ELF-1 (cell line): Measurements from ENCODE around the gene UCN2.

Experiments used
- DNase-seq: peaks from one replicate; pipeline ENCODE4 v3.0.0-alpha.2; 2016; ENCODE audit warnings: low read depth, low spot score

The UCN2 gene

GRCh38 chr3:48563382-48563918 lies at the start of gene UCN2:
Gene UCN2 (minus strand): TSS chr3:48563781. CDS start chr3:48563124, 657 bp downstream.
- no peak for DNase-seq

- DNase-seq: no peak
These were observed 48.7 kb upstream of the UCN2 start for GRCh38 chr3:48612309-48612708.

GRCh38 chr3:48609088-48610005 lies 45.8 kb upstream of the UCN2 start, which contains the start of gene UQCRC1:
Gene UQCRC1 (minus strand): TSS chr3:48609646. CDS start chr3:48609620, 26 bp downstream.
- DNase-seq: peak; percentile 96

DNA sequence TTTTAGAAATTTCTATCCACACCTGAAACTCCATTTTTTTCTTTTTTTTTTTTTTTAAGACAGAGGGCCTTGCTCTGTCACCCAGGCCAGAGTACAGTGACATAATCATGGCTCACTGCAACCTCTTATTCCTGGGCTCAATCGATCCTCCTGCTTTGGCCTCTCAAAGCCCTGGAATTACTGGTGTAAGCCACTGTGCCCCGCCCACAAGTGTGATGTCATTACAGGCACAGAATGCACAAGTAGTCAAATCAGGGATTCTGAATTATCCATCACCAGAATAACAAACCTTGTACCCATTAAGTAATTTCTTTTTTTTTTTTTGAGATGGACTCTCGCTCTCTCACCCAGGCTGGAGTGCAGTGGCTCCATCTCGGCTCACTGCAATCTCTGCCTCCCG lies 43.9 kb upstream of the UCN2 start:
- DNase-seq: no peak

- DNase-seq: no peak
These were observed 38.0 kb upstream of the UCN2 start for GRCh38 chr3:48601622-48601994.

- DNase-seq: no peak
These were observed 37.4 kb upstream of the UCN2 start for GRCh38 chr3:48600711-48601621.

DNA sequence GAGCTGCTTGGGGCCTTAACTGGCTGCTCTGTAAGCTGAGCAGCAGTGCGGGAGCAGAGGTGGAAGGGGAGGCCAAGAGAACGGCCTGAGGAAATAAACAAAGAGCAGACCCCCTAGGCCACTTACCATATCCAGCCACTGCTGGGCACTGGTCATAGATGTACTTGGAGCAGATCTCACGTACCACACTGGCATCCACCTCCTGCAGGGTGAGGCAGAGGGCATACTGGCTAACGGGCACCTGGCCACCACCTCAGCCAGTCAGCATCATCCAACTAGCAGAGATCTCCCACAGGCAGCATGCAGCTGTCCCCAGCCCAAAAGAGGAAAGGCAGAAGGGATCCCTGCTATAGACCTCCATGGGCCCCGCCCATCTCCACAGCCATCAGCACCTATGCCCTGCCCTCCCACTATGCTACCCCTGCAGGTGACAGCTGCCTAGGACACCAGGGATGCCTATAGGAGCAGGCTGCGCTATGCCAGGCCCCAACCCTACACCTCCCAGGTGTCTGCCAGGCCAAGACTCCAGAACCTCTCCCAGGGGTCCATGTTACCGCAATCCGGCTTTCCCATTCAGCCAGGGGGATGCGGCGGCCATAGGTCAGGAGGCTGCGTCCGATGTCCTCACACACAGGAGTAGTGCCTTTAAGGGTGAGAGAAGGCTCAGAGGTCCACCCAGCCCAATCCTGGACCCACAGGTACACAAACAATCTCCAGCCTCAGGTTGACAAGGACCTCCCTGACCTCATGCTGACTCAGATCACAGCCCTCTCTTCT lies 36.1 kb upstream of the UCN2 start:
- peak; percentile 15 for DNase-seq

DNA sequence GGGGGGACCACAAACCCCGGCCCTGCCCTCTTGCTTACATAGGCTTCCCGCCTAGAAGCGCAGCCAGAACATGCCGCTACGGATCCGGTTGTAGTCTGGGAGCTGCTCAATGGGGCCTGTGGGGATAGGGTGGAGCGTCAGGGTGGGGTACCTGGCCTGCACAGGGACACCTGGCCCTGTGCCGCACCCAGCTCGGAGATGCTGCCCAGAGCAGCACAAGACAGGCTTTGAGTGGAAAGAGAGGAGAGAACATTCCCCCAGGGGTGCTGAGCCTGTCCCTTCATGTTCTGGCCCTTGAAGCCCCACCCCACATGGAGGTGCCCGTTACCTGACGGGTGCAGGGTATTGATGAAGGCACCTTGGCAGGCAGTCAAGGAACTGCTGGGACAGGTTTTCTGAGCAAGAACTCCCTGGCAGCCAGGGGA lies 35.5 kb upstream of the UCN2 start:
- DNase-seq: no peak

DNA sequence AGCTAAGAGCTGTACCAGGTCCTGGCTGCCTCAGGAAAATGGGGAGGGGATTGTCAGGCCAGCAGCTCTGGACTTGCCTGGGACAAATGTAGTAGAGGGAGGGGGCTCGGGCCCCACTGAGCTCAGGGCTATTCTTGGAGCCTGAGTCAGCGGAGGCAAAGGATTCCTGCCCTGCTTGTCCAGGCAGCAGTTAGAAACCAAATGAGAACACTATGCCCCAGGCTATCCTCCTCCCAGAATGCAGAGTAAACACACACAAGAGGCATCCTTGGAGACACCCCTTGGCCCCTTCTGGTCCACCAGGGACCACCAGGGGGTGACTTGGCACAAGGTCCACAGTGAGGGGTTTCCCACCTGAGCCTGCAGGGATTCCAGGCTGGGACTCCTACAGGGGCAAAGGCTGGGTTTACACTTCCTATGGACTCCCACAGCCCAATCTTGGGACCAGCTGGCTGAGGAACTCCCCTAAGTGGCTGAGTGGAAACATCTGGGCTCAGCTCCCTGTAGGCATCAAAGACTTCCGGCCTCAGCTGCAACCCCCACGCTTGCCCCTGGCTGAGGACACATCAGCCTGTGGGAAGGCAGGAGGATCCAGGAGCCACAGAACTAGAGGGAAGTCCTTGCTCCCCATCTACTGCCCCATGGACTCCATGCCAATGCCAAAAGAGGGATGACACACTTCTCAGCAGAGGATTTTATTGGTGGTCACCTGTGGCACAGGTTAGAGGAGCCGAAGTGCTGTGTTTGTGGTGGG lies 34.9 kb upstream of the UCN2 start:
- peak; percentile 96 for DNase-seq

DNA sequence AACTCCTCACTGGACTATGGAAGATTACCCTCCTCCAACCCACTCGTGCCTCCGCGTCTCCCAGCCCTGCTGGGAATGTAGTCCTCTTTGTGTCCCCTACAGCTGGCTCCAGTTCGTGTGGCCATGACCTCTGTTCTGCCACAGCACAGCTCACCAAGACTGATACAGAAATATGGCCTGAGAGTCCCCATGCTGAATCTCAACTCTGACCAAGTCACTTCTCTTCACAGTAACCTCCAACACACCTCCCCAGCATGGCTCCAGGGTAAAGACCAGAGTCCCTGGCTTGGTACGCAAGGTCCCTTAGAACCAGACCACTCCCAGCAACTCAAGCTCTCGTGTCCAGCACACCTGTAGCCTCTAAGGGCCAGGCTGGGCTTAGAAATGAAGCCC lies 33.8 kb upstream of the UCN2 start:
- DNase-seq: no peak

DNA sequence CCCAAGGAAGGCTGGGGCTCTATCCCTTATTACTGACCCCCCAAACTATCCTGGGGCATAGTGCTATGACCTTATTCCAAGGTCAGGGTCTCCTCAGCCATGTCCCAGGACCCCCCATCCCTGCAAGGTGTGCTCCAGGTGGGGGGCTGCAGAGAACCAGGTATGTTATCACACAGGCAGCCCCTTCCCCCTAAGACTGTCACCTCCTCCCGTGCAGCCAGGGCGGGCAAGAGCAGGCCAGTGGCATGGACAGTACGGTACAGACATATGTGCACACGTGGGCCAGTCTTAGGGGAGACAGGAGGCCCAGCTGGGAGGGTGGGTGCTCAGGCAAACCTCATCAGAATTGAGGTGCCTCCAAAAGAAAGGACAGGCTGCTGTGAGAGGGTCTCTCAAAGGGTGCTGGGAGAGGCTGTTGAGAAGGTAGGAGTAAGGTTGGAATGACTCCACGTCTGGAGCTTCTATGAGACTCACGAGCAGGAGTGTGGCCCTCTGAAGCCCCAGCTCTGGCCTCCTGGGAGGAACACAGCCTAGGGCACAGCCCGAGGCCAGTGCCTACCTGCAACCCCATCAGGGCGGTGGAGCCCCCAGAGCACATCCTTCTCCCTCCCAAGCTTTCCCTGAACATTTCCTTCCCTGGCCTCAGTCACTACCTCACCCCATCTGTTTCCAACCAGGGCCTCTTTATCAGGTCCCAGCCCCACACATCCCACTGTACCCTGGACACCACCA lies 33.3 kb upstream of the UCN2 start:
- DNase-seq: no peak

- no peak for DNase-seq
These were observed 32.6 kb upstream of the UCN2 start for GRCh38 chr3:48596157-48596556.

DNA sequence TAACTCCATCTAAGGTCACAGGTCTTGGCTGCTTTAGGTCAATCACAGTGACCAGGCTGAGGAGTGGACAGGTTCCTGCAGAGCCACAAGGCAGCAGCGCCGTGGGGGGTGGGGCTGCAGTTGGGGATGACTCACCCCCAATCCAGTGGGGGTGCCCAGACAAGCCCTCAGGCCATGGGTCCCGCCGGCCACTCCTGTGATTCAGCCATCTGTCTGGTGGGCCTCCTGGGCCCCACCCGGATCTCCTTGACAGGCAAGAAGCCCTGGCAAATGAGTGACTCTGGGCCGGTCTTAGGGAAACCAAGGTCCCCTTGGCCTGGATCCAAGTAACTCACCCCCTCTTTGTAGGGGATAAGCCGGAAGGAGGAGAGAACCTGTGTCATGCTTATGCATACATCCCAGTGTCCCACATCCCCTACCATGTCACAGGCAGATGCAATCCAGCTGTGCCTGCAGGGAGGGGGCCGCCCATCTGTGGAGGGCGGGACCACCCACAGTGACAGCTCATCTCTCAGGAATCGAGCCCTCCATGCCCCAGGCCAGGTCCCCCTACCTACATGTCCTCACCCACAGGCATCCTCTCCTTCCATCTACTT lies 32.0 kb upstream of the UCN2 start:
- peak; percentile 87 for DNase-seq

- DNase-seq: peak; percentile 15
These were observed 31.5 kb upstream of the UCN2 start, which contains the start of gene COL7A1 for GRCh38 chr3:48595075-48595525. Gene COL7A1 (minus strand): TSS chr3:48595329. CDS start chr3:48595159, 170 bp downstream.

- DNase-seq: peak; percentile 74
These were observed 31.0 kb upstream of the UCN2 start for GRCh38 chr3:48594417-48595049.

DNA sequence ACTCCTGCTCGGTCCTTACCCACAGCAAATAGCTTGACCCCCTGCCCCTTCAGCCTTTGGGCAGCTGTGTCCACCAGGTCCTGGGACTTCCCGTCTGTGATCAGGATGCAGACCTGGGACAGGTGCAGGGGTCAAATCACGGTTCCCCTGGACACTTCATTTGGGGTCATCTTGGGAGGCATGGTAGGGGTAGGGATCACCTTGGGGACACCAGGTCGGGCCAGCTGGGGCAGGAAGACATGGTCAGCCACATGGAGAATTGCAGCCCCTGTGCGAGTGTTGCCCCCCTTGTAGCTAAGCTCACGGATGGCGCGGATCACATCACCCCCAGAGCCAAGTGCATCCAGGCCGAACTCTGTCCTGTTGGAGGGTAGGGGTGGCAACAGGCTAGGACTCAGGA lies 29.8 kb upstream of the UCN2 start:
- DNase-seq: no peak

DNA sequence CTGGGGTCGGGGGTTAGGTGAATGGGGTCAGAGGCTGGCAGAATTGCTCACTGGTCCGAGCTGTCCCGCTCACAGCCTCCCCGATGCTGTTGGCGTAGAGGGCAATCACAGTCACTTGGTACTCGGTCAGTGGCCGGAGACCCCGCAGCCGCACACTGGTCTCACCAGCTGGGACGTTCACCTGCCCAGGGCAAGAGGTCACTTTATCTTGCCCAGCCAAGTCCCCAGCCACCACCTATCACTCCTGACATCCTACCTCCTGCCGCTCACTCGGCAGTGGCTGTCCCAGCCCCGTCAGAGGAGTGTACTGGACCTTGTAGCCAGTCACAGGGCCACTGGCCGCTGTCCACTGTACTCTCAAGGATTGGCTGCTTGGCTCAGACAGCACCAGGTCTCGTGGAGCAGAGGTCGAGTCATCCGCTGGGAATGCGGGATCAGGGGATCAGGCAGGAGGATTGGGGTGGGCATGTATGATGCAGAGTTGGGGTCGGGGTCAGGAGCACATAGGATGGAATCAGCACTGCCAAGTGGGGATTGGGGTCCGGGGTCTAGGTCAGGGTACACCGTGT lies 29.0 kb upstream of the UCN2 start:
- DNase-seq: no peak

DNA sequence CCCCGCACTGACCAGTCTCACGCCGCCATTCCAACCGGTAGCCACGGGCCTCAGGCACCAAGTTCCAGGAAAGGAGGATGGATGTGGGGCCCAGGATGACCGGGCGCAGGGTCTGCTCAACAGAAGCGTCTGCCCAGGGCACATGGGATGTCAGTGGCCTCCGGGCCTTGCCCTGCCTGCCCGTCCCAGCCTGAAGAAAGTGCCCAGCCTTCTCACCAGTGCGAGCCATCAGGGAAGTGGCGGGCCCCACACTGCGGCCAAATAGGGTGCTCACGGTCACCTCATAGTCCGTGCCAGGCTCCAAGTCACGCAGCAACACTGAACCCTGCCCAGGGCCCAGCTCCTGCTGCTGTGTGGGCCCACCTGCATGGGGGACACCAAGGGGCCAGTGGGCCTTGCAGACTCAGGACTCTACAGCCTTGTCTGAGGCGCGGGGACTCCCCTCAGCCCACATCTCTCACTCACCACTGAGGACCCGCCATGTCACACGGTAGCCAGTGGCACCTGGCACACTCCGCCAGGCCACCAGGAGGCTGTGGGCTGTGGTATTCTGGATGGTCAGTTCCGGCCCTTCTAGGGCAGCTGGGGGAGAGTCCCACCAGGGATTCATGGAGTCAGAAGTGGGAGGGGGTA lies 28.4 kb upstream of the UCN2 start:
- DNase-seq: no peak
